ENCODE data around the gene IKZF4.

Gene IKZF4

GRCh38 chr12:56086096-56086495, 65.3 kb downstream of the IKZF4 start:
- DNase-seq = no peak

- no peak for DNase-seq
Observed at GRCh38 chr12:56086608-56087007, 65.8 kb downstream of the IKZF4 start.

DNA sequence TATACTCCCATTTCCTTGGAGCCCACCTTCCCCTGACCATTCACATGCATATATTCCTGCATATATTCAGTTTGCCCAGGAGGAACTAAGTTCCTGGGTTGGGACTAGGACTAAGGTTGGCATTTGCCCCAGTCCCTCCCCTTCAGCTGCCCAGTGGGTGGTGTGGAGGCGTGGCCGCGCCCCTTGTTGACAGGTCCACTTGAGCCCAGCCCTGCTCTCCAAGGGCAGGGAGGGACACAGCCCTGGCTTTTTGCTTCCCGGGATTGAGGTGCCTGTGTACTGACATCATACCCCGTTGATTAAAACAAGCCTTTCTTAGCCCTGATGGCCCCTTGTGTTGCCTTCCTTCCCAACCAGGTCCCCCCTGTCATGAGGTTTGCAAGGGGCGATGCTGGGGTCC, 66.4 kb downstream of the IKZF4 start:
- peak; percentile 40 for DNase-seq

All from DMS153 (cell line).